Panc1 (cell line): ENCODE results near the gene FUT8. TPM values are rescaled to one million over a fixed set of nuclear protein-coding genes. Genes with fewer than 3 reads are reported as not detected.

Experiments used
- ATAC-seq: fragments of 200-7000 bp; cut with Tn5 transposase; 2 replicates; pipeline ENCODE4 v1.9.1; 2020; ENCODE audit warnings: mild to moderate bottlenecking, moderate library complexity
- BruUV-seq: library from RNA; stranded (reverse); fragments of 400-500 nt; replicated peaks from 2 replicates; lab custom pipeline; 2021; lab: Mats Ljungman, UMichigan
- CTCF ChIA-PET: fragments of 300-600 bp; sonication (Branson Sonifier 250); formaldehyde crosslinking; loops from one replicate; lab custom pipeline; 2022; ENCODE audit warnings: antibody characterized with exemption; lab: Charles Lee
- POLR2A ChIA-PET: fragments of 300-600 bp; sonication (Branson Sonifier 250); formaldehyde crosslinking; loops from one replicate; lab custom pipeline; 2022; ENCODE audit warnings: antibody characterized with exemption; lab: Charles Lee
- DNase-seq: peaks from one replicate; pipeline ENCODE4 v3.0.0-alpha.2; 2010; ENCODE audit warnings: low read depth, low spot score
- H3K27ac ChIP-seq: 2 replicates; pipeline ENCODE4 v1.5.1; 2011; ENCODE audit warnings: mild to moderate bottlenecking, low read length, inconsistent platforms
- H3K27me3 ChIP-seq: fragments of 200-500 bp; sonication (Bioruptor generic); 2 replicates; pipeline ENCODE4 v1.6.0; 2014; ENCODE audit warnings: low read length, inconsistent platforms; ENCODE audit not compliant: control insufficient read depth, insufficient read depth
- H3K36me3 ChIP-seq: fragments of 200-500 bp; sonication (Bioruptor generic); 2 replicates; pipeline ENCODE4 v1.5.1; 2014; ENCODE audit warnings: inconsistent platforms, mild to moderate bottlenecking, low read length, moderate library complexity; ENCODE audit not compliant: control insufficient read depth, insufficient read depth
- H3K4me1 ChIP-seq: 2 replicates; pipeline ENCODE4 v1.5.1; 2011; ENCODE audit warnings: inconsistent platforms, mild to moderate bottlenecking, low read length, moderate library complexity; ENCODE audit not compliant: control insufficient read depth, insufficient read depth
- H3K4me3 ChIP-seq, 2 experiments: 2 replicates each; pipeline ENCODE4 v1.5.1; 2011 to 2012; ENCODE audit warnings: low read depth in 2 of 2, low read length in 2 of 2, mild to moderate bottlenecking in 2 of 2, inconsistent platforms in 1 of 2, moderate library complexity in 1 of 2
- H3K9me3 ChIP-seq: fragments of 200-500 bp; sonication (Bioruptor generic); 2 replicates; pipeline ENCODE4 v1.5.1; 2014; ENCODE audit warnings: low read depth, mild to moderate bottlenecking, inconsistent platforms, low read length, moderate library complexity; ENCODE audit not compliant: control insufficient read depth, insufficient read depth
- POLR2AphosphoS5 ChIP-seq: IDR thresholded peaks from 2 replicates; pipeline ENCODE4 v1.6.1; 2012; ENCODE audit warnings: mild to moderate bottlenecking, low read depth, low read length, moderate library complexity
- SIN3A ChIP-seq: IDR thresholded peaks from 2 replicates; pipeline ENCODE4 v1.6.1; 2012; ENCODE audit warnings: low read depth, mild to moderate bottlenecking, low read length, moderate library complexity, borderline replicate concordance; ENCODE audit not compliant: insufficient read depth
- TCF7L2 ChIP-seq: IDR thresholded peaks from 2 replicates; pipeline ENCODE4 v1.6.1; 2011; ENCODE audit warnings: mild to moderate bottlenecking, low read depth, low read length, inconsistent platforms
- in situ Hi-C: cut with HindIII; loops from 2 replicates; pipeline ENCODE4 v1.10.0; 2016; ENCODE audit warnings: low sequenced_read_pairs, low pct_unique_long_range_greater_than_20kb
- intact Hi-C: fragments of 100-400 bp; cut with micrococcal nuclease; formaldehyde crosslinking; loops from one replicate; pipeline ENCODE4 v1.10.0; 2022; ENCODE audit not compliant: unreplicated experiment
- total RNA-seq: library from RNA; stranded (reverse); gene quantifications from one replicate; pipeline ENCODE4 v1.2.1, GENCODE V29; 2021; ENCODE audit not compliant: unreplicated experiment
- TF ChIP-seq, protein P1 (sequence below): fragments of 450-650 bp; IDR thresholded peaks from 2 replicates; pipeline ENCODE4 v1.5.1; 2017; ENCODE audit warnings: mild to moderate bottlenecking
- TF ChIP-seq, protein P2 (sequence below), 2 experiments: IDR thresholded peaks; 2 replicates each; pipeline ENCODE4 v1.6.1; 2011 to 2012; ENCODE audit warnings: low read depth in 2 of 2, control low read depth in 1 of 2, low read length in 1 of 2, mild to moderate bottlenecking in 1 of 2, moderate library complexity in 1 of 2; ENCODE audit not compliant: insufficient read depth in 1 of 2

FUT8 gene
- total RNA-seq, 1 experiment from 2014 or later, result 31.4 TPM

DNA sequence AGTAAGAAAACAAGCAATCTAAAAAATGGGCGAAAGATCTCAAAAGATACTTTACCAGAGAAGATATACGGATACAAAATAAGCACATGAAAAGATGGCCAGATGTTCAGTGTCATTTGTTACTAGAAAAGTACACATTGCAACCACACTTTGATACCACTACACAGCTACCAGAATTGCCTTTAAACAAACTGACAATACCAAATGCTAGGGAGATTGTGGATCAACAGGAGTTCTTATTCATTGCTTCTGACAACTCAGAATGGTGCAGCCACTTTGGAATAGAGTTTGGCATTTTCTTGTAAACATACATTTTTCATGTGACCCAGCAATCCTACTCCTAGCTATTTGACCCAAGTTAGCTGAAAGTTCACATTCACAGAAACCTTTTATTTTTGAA is 136.3 kb downstream of the FUT8 start:
- in situ Hi-C loops, result no loop called here
- CTCF ChIA-PET, result no interaction called here

DNA sequence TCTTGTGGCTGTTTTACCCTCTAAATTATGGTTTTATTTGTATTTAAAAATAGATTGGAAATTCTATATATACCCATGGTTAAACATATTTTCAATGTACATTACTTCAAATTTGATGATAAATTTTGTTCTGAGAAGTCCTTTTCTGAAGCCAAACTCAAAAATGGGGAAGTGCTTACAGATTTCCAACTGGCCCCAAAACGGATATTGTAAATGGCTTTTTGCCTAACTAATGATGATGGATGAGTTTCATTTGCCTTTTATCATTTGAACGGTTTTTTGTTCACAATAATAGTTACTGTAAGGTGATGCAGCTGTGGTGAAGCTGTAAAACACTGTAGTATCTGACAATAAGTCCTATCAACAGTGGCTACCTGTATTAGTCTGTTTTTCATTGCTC is 136.9 kb downstream of the FUT8 start:
- POLR2A ChIA-PET, result no interaction called here
- Histone ChIP-seq H3K4me3 (no peak overlapping the region), H3K27ac (no peak overlapping the region), H3K27me3 (no peaks in the 10 kb centered on the region), H3K9me3 (no peaks in the 10 kb centered on the region), H3K4me1 (no peaks in the 10 kb centered on the region), H3K36me3 (no peaks in the 10 kb centered on the region)
- DNase-seq (no peak), ATAC-seq (no peak)
- CTCF ChIA-PET, result no interaction called here
- in situ Hi-C loops, result no loop called here
- BruUV-seq, result no TSS peak
- TF ChIP-seq, protein P1, sequence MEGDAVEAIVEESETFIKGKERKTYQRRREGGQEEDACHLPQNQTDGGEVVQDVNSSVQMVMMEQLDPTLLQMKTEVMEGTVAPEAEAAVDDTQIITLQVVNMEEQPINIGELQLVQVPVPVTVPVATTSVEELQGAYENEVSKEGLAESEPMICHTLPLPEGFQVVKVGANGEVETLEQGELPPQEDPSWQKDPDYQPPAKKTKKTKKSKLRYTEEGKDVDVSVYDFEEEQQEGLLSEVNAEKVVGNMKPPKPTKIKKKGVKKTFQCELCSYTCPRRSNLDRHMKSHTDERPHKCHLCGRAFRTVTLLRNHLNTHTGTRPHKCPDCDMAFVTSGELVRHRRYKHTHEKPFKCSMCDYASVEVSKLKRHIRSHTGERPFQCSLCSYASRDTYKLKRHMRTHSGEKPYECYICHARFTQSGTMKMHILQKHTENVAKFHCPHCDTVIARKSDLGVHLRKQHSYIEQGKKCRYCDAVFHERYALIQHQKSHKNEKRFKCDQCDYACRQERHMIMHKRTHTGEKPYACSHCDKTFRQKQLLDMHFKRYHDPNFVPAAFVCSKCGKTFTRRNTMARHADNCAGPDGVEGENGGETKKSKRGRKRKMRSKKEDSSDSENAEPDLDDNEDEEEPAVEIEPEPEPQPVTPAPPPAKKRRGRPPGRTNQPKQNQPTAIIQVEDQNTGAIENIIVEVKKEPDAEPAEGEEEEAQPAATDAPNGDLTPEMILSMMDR, result no peak
- TF ChIP-seq POLR2AphosphoS5 (no peak), SIN3A (no peak), TCF7L2 (no peak)
- TF ChIP-seq, protein P2, sequence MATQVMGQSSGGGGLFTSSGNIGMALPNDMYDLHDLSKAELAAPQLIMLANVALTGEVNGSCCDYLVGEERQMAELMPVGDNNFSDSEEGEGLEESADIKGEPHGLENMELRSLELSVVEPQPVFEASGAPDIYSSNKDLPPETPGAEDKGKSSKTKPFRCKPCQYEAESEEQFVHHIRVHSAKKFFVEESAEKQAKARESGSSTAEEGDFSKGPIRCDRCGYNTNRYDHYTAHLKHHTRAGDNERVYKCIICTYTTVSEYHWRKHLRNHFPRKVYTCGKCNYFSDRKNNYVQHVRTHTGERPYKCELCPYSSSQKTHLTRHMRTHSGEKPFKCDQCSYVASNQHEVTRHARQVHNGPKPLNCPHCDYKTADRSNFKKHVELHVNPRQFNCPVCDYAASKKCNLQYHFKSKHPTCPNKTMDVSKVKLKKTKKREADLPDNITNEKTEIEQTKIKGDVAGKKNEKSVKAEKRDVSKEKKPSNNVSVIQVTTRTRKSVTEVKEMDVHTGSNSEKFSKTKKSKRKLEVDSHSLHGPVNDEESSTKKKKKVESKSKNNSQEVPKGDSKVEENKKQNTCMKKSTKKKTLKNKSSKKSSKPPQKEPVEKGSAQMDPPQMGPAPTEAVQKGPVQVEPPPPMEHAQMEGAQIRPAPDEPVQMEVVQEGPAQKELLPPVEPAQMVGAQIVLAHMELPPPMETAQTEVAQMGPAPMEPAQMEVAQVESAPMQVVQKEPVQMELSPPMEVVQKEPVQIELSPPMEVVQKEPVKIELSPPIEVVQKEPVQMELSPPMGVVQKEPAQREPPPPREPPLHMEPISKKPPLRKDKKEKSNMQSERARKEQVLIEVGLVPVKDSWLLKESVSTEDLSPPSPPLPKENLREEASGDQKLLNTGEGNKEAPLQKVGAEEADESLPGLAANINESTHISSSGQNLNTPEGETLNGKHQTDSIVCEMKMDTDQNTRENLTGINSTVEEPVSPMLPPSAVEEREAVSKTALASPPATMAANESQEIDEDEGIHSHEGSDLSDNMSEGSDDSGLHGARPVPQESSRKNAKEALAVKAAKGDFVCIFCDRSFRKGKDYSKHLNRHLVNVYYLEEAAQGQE (IDR thresholded peaks at IDR 0.05; ENCODE audit: insufficient read depth in 1 of 2, low read depth in 2 of 2, low read length in 1 of 2), result no peak
- intact Hi-C loops, result no loop called here

More for the DNA sequence above, 136.3 kb downstream of the FUT8 start:
- POLR2A ChIA-PET, result no interaction called here
- BruUV-seq, result no TSS peak
- Histone ChIP-seq H3K9me3 (no peaks in the 10 kb centered on the region), H3K36me3 (no peaks in the 10 kb centered on the region), H3K27ac (no peak overlapping the region), H3K27me3 (no peaks in the 10 kb centered on the region), H3K4me1 (no peaks in the 10 kb centered on the region), H3K4me3 (no peak overlapping the region)
- no peak for ATAC-seq
- no peak for DNase-seq
- TF ChIP-seq, protein P1, result no peak
- TF ChIP-seq TCF7L2 (no peak), SIN3A (no peak), POLR2AphosphoS5 (no peak)
- TF ChIP-seq, protein P2 (IDR thresholded peaks at IDR 0.05; ENCODE audit: insufficient read depth in 1 of 2, low read depth in 2 of 2, low read length in 1 of 2), result no peak
- intact Hi-C loops, result no loop called here
